Erythroblast (primary cell): ENCODE measurements around the gene EPHB2.
A peak's percentile ranks its signal among the peaks of the same experiment; 100 is the strongest.
"Not testable (repeated sequence)": the region's sequence is repeated elsewhere in the genome, so short reads cannot be mapped to it uniquely, and the experiment has no call there.

Experiments used
- DNase-seq, 2 experiments: peaks; one replicate each; lab custom pipeline; 2025; lab: John Stamatoyannopoulos, UW
- GATA1 ChIP-seq: IDR thresholded peaks from 2 replicates; pipeline ENCODE4 v1.6.1; 2011; ENCODE audit warnings: low read depth, mild to moderate bottlenecking, control low read depth, low read length, moderate library complexity
- POLR2A ChIP-seq: IDR thresholded peaks from 2 replicates; pipeline ENCODE4 v1.6.1; 2011; ENCODE audit warnings: mild to moderate bottlenecking, low read length

EPHB2 gene

DNA sequence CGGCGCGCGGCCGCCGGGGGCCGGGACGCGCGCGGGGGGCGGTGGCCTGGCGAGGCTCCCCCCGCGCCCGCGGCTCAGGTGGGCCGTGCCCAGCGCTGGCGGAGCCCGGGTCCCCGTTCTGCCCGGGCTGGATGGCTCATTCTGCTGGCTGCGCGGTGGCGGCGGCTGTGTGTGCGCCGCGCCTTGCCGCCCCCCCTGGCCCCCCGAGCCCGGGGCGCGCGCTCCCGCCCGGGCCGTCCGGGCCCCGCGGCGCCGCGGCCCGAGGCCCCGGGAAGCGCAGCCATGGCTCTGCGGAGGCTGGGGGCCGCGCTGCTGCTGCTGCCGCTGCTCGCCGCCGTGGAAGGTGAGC lies at the start of gene EPHB2:
TSS of gene EPHB2 (plus strand) at position 139 of the 349 bp plus-strand sequence. CDS start at position 283, 144 bp downstream.
- DNase-seq: no peak

DNA sequence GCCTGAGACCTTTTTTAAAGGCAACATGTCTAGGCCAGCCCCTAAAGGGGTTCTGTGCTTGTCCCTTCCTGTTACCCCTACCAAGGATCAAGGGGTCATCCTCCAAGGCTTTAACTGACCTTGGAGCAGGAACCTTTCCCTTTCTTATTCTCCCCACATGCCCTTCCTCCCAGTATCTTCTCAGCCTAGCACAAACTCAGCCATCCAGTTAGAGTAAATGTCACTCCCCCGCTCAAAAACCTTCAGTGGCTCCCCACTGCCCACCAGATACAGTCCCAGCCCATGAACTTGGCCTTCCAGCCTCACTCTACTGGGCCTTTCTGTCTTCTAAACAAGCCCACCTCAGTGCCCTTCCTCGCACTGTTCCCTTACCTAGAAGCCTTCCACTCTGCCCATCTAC lies 48.8 kb upstream of the EPHB2 start:
- no peak for DNase-seq
- TF ChIP-seq POLR2A (no peak), GATA1 (no peak)

More for the DNA sequence above, at the start of gene EPHB2:
- TF ChIP-seq GATA1 (no peak), POLR2A (no peak)

DNA sequence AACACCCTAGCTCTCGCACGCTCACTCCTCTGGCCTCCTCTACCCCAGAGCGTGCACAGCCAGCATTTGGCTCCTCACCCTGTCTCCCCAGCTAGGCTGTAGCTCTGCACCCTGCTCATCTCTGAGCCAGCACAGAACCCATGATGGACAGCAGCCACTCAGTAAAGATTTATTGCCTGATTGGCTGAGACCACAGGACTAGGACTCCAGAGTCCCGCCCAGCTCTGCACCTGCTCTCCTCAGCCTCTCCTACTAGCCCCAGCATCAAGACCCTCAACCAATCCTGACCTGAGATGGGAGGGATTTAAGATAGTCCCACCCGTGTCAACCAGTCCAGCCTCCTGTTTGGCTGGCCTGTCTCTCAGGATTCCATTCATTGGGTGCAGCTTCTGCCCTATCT lies 48.3 kb upstream of the EPHB2 start:
- no peak for TF ChIP-seq POLR2A
- TF ChIP-seq GATA1: no peak
- peak in 1 of 2 experiments; percentile 12 for DNase-seq

DNA sequence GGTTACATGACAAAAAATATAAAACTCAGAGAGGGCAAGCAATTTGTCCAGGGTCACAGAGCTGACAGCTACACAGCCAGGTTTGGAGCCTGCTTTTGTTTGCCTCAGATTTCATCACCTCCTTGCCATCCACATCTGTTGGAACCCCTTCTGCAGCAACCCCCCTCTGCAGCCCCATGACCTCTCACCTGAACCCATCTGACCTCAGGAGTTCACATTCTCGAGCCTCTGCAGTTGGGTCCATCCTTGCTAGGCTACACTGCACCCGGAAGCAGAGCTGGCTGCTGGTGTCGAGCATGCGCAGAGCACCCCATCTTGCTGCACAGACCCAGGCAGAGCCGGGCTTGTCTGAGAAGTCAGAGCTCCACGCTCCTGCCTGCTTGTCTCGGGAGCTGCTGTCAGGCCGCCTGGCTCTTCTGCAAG lies 47.6 kb upstream of the EPHB2 start:
- DNase-seq: no peak
- TF ChIP-seq POLR2A (no peak), GATA1 (no peak)

DNA sequence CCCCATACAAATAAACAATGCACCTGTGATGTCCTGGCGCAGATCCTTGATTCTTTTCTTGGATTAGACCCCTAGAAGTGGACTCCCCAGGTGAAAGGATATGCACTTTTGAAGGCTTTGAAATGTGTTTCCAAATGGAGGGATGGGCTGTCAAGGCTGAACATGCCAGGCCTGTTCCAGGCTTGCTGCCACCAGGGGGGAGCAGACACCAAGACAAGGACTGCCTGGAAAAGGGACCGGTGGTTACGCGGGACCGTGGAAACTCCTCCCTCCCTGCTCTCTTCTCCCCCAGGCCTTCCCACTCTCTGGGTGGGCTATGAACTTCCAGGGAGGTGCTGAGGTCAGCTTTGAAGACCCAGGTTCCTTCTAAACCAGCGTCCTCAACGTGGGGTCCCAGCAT lies 44.9 kb upstream of the EPHB2 start:
- no peak for TF ChIP-seq POLR2A
- no peak for TF ChIP-seq GATA1
- DNase-seq: peak in 1 of 2 experiments; percentile 16

DNA sequence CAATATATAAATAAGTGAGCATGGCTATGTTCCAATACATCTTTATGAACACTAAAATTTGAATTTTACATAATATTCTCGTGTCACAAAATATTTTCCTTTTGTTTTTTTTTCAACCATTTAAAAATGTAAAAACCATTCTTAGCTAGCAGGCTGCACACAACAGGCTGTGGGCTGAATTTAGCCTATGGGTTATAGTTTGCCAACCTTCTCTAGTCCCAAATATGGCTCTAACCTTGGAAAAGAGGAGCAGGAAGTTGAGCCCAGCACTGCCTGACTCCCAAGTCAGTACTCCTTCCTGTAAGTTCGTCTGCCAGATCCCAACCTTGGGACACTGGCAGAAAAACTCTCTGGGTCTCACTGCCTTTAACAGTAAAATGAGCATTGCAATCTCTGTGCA lies 44.2 kb upstream of the EPHB2 start:
- no peak for DNase-seq
- TF ChIP-seq GATA1 (no peak), POLR2A (no peak)

DNA sequence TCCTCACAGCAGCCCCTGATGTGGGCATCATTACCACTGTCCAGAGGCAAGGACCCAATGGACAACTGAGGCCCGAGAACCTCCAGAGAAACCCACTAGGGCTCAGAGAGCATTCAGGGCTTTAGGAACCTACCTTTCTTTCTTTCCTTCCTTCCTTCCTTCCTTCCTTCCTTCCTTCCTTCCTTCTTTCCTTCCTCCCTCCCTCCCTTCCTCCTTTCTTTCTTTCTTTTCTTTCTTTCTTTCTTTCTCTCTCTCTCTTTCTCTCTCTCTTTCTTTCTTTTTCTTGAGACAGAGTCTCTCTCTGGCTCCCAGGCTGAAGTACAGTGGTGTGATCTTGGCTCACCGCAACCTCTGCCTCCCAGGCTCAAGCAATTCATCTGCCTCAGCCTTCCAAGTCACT lies 41.8 kb upstream of the EPHB2 start:
- not testable (repeated sequence) for DNase-seq

DNA sequence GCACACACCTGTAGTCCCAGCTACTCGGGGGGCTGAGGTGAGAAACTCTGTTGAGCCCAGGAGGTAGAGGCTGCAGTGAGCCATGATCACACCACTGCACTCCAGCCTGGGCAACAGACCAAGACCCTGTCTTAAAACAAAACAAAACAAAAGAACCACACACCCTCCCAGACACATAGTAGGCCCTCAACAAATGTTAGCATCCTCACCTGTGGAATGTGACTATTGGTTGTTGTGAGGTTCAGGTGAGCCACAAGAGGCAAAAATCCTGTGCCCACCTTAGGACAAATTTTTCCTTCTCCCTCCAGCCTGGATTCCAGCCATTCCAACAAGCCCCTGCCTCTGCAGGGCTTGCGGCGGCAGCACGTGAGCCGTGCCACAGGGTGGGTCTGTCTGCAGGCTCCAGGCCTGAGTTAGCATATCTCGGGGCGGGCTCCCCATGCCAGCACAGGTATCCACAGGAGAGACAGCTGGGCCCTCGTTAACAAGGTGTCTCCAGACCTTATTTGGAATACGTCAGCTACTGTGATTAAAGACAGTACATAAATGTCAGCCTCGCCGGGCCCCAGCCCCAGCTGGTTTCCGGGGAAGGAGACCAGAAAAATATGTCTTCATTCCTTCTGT lies 40.2 kb upstream of the EPHB2 start:
- no peak for TF ChIP-seq GATA1
- TF ChIP-seq POLR2A: no peak
- no peak for DNase-seq

DNA sequence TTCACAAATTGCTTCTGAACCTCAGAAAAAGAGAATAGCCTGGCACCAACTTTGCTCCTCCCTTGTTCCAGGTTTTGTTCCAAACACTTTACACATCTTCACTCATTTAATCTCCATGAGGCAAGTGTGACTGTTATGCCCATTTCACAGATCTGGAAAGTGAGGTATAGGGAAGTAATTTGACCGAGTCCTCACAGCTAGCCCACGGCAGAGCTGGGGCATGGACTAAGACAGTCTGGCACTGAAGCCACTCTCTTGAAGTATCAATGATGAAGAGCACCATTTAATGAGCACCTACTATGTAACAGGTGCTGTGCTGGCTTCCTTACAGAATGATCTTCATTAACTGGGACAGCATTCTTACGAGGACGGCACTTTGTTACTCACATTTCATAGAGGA lies 38.6 kb upstream of the EPHB2 start:
- no peak for DNase-seq
- TF ChIP-seq POLR2A (no peak), GATA1 (no peak)

DNA sequence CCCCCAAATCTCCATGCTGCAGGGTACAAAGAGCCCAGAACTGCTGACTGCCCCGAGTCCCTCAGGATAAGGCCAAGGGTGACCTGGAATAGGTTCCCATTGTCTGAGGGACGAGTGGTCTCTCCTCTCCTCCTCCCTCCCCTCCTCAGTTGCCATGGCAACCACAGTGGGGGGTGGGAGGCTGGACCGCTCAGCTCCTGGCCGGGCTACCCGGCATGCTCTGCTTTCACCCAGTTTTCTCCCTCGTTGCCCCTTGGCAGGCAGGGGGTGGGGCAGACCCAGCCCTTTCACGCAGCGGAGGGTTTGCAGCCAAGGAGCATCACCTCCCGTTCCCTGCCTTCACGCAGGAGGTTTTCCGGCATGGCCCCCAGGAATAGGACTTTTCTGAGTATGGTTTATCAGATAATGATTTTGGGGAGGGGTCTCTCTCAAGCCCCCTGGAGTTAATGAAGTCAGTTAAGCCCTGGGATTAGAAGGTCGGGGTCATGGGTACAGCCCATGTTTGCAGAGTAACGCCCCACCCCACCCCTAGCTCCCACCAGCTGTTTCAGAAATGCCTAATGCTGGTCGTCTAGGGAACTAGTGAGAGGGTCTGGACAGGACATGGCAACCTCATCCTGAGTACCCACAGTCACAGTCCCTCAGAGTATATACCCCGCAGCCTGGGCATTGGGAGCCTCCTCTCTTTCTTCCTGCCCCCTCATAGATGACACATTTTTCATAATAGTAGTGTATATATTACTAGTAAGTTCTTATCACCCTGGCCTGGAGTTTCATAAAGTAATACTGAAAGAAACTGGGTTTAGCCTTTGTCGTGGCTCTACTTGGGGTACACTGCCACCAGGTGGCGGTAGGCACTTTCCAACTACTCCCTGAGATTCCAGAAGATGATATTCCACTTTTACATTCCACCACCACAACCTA lies 36.9 kb upstream of the EPHB2 start:
- TF ChIP-seq GATA1 (no peak), POLR2A (no peak)
- peak; percentile 27 to 58 for DNase-seq

DNA sequence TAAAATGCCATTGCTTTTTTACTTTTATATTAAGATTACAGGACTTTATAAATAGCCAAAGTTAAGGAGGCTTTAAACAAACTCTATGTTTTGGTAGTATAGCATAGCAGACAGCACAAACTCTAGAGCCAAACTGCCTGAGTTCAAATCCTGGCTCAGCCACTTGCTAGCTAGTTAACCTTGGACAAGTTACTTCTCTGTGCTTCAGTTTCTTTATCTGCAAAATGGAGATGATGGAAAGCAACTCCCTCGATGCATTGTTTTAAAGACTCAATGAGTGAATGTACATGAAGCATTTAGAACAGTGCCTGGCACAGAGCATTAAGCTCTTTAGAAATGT lies 36.3 kb upstream of the EPHB2 start:
- DNase-seq: no peak
- no peak for TF ChIP-seq GATA1
- TF ChIP-seq POLR2A: no peak

DNA sequence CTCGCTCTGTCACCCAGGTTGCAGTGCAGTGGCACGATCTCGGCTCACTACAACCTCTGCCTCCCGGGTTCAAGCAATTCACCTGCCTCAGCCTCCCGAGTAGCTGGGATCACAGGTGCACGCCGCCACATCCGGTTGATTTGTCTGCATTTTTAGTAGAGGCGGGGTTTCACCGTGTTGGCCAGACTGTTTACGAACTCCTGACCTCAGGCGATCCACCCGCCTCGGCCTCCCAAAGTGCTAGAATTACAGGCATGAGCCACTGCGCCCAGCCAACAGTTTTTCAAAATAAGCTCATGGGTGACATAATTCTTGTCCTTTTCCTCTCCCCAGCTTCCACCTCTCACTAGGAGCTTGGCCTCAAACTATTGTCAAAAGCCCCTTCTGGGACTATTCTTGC lies 34.5 kb upstream of the EPHB2 start:
- DNase-seq: not testable (repeated sequence)

DNA sequence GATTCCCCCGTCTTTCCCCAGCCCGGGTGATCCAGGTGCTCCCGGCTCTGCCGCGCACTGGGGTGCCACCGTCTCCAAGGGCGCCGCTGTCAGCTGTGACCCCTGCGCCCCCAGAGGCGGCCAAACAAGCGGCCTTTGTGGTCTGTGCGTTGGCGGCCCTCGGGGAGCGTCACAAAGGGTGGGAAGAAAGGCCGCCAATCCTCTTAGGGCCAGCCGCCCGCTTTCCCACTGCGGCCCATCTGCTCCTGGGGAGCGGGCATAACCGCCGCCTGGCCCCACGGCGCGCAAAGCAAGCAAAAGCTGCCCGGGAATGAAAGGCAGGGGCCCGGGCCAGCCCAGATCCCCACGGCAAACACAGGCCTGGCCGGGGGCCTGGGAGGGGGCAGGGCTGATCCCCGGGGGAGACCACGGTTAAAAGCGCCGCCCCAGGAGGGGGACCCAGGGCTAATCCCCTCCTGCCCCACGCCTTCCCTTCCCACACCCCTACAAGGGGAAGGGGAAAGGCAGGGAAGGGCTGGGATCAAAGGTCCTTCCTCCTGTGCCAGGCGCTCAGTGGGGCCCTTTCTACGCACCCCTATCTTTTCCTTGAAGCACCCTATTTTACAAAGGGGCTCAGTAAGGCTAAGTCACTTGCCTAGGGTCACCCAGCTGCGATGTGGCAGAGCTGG lies 33.6 kb upstream of the EPHB2 start:
- no peak for DNase-seq
- TF ChIP-seq GATA1: no peak
- TF ChIP-seq POLR2A: no peak

DNA sequence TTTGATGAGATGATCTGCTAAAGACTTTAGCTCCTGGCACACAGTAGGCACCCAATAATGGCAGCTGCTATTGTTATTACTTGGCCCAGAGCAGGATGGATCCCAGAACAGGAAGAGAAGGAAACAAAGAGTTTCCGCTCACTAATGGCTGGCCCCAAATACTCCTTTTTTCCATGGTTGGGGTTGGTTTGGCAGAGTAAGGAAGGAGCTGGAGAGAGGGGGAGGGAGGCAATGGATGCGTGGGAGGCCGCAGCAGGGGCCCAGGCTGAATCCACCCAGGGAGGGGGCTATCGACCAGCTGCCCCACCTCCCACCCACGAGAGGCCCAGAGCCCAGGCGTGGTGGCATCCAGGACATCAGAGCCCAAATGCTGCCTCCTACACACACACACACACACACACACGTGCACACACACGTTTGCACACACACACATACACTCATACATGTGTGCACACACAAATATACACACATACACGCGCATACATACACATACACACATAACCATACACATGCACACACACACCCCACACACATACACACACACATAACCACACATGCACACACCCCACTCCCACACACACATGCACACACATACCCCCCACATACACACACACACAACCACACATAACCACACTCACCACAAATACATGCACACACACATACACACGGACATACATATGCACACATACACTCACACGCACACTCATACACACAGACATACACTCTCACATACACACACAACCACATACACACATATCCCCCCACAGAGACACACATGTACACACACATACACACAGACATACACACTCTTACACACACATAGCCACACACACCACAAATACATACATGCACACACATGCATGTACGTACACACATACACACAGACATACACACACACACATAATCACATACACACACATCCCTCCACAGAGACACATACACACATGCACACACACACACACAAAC lies 32.4 kb upstream of the EPHB2 start:
- TF ChIP-seq GATA1 (no peak), POLR2A (no peak)
- DNase-seq: no peak
